NCI-H1092 (cell line): ENCODE measurements around the gene CPEB2.
"Not testable (repeated sequence)": the region's sequence is repeated elsewhere in the genome, so short reads cannot be mapped to it uniquely, and the experiment has no call there.

ENCODE experiments used
- DNase-seq: peaks from one replicate; lab custom pipeline; 2025; lab: John Stamatoyannopoulos, UW

Gene CPEB2

DNA sequence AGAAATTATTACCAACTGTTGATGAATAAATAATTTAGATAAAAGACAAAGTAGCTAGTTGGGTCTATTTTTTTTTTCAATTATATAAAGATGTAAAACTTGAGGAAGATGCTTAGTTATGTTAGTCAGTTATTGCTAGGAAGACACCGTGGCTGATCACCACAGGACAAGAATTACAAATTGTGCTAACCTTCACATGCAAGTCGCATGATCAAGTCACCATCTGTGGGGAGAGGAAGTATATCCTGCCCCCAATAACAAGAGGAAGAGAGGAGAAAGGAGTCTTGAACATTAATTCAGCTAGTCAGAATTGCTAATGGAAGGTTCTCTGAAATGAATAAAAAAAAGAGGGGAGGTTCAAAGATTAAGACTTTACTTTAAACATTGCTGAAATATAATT lies 52.3 kb downstream of the CPEB2 start:
- DNase-seq, result no peak

DNA sequence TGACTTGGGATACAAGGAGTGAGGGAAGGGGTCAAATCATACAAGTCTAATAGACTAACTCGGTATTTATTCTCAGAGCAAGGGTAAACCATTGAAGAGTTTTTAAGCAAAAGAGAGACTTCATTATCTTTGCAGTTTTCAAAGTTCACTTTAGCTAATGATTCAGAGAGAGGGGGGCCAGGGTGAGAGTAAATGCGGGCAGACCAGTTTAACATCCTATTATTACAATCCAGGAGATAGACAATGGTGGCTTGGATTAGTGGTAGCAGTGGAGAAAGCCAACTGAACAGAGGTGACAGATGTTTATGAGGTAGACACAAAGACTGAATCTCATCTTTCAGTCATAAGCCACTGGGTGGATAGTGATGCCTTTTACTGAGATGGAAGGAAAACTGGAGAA lies 57.9 kb downstream of the CPEB2 start:
- DNase-seq, result no peak

DNA sequence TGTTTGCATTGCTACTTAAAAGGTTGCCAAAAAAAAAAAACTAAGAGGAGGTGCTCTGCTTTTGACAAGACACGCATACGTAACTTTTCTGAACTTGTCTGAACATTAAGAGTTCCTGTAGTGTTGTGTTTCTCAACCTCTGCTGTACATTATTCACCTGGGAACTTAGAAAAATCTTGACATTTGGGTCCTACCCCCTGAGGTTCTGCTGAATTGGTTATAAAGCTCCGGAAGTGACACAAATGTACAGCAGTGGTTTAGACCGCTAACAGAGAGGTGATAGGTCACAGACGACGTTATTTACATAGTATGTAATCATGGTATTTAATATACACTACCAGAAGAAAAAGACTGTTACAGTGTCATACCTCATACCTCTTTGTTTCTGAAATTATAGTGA lies 61.1 kb downstream of the CPEB2 start:
- no peak for DNase-seq

DNA sequence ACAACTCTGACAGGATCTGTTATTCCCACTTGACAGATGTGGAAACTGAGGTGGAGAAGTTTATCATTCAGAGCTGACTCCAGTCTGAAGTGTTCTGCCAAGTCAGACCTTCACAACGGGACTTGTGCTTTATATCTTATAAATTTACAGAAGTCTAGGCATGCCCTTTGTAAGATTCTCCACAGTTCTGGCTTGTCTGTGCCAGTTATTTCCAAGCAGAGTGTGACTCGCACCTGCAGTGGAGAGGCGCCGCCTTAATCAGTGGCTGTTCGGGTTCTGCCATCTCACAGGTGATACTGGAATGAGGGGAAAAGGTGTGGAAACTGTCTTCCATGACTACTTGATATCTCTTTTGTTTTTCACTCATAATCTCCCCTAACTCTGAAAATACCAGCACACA lies 63.2 kb downstream of the CPEB2 start:
- no peak for DNase-seq

DNA sequence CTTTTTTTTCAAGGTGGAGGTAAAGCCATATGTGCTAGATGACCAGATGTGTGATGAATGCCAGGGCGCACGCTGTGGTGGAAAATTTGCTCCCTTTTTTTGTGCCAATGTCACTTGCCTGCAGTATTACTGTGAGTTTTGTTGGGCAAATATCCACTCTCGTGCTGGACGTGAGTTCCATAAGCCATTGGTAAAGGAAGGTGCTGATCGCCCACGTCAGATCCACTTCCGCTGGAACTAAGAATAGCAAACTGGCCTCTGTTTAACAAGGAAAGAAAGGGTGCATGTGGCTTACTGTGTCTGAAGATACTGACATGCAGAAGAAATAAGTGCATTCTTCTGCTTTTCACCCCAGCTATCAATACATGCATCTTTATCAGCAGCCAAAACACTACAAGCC lies 63.9 kb downstream of the CPEB2 start:
- no peak for DNase-seq

DNA sequence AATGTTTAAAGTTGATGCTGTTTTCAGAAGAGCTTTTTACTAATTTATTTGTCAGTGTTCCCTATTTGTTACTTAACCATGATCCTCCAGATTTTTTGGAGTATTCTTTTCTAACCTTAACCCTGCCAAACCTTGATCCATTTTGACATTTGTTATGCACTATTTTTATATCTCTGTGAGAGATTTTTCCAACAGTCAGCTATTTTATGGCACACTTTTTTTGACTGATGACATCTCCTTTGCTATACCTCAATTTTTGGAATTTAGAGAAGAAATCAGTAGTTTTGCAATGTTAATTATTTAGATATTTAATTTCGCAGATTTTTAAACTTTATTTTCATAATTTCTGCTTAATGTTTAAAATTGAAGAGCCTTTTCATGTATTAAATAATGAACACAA lies 66.0 kb downstream of the CPEB2 start:
- DNase-seq, result no peak

DNA sequence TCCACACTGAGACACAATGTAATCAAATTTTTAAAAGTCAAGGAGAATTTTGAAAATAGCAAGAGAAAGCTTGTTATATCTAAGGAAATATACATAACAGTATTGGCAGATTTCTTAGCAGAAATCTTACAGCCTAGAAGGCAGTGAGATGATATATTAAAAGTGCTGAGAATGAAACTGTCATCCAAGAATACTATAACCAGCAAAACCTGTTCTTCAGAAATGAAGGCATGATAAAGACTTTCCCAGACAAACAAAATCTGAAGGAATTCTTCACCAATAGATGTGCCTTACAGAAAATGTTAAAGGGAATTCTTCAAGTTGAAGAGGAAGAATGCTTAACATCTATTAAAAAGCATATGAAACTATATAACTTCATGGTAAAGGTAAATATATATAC lies 73.6 kb downstream of the CPEB2 start:
- no peak for DNase-seq

DNA sequence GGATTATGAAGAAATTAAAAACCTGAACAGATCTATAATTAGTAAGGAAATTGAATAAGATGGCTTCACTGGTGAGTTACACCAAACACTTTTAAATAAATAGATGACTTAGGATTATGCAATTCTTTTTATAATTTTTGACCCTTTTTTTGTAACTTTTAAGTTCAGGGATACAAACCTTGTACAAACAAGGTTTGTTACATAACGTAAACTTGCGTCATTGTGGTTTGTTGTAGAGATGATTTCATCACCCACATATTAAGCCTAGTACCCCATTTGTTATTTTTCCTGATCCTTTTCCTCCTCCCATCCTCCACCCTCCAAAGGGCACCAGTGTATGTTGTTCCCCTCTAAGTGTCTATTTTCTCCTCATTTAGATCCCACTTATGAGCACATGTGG lies 75.7 kb downstream of the CPEB2 start:
- DNase-seq, result no peak

DNA sequence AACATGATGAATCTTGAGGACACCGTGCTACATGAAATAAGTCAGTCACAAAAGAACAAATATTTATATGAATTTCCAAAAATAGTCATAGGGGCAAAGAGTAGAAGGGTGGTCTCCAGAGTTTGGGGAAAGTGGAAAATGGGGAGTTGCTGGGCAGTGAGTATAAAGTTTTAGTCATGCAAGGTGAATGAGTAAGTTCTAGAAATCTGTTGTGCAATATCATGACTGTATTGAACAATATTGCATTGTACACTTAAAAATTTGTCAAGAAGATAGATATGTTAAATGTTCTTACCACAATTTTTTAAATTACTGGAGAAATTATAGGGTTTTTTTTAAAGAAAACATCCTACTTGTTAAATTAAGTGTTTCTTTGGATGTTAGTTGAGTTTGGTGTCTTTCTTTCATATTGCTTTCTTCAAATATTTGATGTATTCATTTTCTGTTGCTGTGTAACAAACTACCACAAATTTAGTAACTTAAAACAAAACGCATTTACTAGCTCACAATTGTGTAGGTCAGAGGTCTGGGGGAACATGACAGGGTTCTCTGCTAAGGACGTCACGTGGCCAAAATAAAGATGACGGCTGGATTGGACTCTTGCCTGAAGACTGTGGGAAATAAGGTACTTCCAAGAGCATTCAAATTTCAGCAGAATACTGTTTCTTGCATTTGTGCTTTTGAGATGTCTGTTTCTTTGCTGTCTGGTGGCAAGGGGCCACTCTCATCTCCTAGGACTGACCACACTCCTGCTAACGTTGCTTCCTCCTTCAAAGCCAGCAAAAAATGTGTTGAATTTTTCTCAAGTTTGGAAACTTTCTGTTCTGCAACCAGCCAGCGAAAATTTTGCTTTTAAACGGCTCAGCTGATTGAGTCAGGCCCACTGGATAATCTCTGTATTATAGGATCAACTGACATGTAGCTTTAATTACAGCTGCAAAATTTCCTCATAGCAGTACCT lies 76.7 kb downstream of the CPEB2 start:
- DNase-seq, result no peak

DNA sequence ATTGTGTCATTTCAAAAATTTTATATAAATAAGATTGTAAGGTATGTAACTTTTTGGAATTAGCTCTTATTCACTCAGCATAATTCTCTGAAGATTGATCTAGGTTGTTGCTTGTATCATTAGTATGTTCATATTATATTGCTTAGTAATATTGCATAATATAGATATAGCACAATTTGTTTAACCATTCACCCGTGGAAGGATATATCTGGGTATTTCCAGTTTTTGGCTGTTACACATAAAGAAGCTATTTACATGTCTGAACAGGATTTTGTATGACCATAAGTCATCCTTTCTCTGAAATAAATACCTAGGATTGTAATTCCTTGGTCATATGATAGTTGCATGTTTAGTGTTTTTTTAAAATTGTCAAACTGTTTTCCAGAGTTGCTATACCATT lies 82.5 kb downstream of the CPEB2 start:
- DNase-seq, result no peak

DNA sequence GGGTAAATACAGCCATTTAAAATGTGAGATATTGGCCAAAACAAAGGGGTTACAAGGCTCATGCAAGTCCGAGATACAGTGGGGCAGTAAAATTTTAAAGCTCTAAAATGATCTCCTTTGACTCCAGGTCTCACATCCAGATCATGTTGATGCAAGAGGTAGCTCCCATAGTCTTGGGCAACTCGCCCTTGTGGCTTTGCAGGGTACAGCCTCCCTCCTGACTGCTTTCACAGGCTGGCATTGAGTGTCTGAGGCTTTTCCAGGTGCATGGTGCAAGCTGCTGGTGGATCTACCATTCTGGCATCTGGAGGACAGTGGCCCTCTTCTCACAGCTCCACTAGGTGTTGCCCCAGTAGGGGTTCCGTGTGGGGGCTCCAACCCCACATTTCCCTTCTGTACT lies 83.5 kb downstream of the CPEB2 start:
- not testable (repeated sequence) for DNase-seq

DNA sequence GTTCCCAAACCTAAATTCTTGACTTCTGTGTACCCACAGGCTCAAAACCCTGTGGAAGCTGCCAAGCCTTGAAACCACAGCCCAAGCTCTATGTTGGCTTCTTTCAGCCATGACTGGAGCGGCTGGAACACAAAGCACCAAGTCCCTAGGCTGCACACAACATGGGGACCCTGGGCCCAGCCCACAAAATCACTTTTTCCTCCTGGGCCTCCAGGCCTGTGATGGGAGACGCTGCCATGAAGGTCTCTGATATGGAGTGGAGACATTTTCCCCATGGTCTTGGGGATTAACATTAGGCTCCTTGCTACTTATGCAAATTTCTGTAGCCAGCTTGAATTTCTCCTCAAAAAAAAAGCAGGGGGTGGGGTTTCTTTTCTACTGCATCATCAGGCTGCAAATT lies 84.0 kb downstream of the CPEB2 start:
- not testable (repeated sequence) for DNase-seq

DNA sequence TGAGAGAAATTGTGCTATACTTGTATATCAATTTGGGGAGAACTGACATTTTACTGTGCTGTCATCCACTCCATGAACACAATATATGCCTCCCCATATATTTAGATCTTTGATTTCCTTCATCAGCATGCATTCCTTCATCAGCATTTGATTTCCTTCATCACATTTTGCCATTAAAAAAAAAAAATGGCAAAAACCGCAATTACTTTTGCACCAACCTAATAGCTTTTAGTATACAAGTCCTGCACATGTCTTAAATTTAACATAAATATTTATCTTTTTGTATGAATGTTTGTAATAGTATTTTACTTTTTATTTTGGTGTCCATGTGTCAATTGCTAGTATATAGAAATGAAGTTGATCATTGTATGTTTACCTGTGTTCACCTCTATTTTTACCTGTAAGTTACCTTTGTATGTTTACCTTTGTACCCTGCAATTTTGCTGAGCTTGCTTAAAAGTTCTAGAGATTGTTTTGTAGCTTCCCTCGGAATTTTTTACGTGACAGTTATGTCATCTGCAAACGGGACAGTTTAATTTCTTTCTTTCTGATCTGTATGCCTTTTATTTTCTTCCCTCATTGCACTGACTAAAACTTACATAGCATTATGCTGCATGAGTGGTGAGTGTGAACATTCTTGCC lies 86.2 kb downstream of the CPEB2 start:
- no peak for DNase-seq

DNA sequence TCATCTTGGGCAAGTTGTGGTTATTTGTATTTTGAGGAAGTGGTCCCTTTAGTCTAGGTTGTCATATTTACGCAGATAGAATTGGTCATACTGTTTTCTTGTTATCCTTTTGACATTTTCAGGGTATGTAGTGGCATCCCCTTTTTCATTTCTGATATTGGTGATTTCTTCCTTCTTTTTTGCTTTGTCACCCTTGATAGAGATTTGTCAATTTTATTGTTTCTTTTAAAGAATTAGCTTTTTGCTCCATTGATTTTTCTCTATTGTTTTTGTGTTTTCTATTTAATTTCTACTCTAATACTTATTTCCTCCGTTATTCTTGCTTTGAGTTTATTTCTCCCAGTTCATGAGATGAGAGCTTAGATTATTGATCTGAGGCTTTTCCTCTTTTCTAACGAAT lies 87.7 kb downstream of the CPEB2 start:
- no peak for DNase-seq

DNA sequence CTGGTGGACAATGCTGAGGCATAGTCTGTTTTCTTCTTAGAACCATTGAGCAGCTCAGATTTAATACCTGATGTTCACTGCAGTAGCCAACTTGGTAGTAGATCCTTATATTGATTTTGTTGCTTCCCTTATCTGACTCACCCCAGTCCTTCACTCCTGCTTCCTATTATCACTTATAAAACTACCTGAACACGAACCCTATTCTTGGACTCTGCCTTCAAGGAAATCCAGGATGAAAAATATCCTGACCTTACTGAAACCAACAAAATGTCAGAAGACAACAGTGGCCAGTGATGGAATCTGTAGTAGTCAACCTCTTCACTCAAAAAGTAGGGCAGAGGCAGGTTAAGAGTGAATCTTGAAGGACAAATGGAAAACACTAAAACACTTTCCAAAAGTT lies 98.1 kb downstream of the CPEB2 start:
- no peak for DNase-seq

DNA sequence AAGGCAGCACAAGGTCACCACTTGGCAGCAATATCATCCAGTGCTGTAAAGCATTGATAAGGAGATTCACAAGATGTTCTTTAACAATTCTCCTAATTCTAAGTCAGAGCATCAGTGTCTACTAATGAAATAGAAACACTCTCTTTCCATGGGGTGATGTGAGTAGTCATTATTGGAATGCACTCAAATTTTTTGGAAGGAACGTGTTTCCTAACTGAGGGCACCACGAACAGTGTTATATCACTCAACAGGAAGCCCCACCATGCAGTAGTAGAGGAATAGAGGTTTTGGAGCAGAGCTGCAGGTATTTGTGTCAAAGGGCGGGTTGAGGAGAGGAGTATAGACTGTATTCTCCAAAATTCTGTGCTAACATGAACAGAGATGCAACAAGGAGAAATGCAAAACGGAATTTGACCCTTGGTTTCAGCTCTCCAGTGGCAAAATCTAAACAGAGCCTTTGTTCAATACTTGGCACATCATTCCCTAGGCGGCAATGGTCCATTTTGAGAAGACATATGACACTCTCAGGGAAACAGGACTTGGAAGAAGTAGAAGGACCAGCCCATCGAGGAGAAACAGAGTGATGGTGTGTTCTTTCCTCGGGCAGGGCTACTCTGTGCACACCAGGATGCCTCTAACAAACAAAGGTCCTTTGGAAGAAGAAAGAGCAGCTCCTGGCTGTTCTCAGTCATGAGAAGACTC lies 98.9 kb downstream of the CPEB2 start:
- DNase-seq, result no peak

DNA sequence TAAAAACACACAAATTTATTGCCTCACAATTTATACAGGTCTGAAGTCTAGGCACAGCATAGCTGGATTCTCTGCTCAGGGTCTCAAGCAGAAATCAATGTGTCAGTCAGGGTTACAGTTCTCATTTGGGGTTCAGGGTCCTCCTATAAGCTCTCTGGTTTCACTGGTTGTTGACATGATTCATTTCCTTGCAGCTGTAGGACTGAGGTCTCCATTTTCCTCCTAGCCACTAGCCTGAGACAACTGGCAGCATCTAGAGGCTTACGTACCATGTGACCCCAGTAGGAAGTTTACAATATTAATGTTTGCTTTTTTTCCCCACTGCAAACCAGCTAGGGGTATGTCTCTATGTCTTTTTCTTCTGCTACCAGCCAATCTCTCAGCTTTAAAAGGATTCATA lies 102.5 kb downstream of the CPEB2 start:
- no peak for DNase-seq

DNA sequence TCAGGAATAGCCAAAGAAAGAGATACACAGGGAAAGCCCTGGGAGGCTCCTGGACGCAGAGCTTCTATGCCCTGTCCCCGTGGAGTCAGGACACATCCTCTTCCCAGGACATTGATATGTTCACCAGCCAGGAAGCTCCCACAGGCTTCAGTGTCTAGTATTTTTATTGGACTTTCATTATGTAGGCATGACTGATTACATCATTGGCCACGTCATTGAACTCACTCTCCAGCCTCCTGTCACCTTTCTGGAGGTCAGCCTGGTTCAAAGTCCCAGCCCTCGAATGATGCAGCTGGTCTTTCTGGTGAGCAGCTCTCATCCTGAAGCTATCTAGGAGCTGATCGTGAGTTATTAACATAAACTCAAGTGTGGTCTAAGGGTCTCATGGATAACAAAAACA lies 104.1 kb downstream of the CPEB2 start:
- DNase-seq, result no peak

DNA sequence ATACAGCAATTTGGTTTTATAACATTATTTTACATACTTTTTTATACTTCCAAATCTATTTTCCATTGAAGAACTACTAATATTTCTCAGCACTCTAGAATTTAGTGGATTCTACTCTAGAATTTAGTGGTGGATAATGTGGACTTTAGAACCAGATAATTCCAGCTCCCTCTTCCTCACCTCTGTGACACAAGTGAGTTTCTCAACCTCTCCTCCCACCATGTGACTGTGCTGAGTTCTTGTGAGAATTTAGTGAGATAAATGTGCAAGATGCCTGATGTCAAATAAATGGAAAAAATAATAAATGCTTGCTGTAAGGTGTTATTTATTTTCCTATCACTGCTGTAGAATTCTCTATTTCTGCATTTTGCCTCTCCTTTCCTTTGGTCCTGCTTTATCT lies 107.3 kb downstream of the CPEB2 start:
- no peak for DNase-seq

DNA sequence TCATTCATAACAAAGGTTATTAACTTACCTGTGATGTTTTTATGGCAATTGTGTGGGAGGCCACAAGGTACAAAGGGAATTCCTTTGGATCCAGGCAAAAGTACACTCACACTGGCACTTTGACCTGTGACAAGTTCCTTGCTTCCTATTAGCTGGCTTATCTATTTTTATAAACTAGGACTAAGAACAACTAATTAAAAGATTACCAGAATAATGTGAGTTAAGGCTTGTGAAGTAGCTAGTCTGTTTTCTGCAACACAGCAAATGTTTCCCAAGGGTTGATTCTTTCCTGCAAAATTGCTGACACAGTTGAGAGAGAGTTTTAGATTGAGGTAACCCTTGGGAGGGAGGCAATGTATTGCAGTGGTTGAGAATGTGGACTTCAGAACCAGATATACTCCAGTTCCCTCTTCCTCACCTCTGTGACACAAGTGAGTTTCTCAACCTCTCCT lies 107.9 kb downstream of the CPEB2 start:
- no peak for DNase-seq

DNA sequence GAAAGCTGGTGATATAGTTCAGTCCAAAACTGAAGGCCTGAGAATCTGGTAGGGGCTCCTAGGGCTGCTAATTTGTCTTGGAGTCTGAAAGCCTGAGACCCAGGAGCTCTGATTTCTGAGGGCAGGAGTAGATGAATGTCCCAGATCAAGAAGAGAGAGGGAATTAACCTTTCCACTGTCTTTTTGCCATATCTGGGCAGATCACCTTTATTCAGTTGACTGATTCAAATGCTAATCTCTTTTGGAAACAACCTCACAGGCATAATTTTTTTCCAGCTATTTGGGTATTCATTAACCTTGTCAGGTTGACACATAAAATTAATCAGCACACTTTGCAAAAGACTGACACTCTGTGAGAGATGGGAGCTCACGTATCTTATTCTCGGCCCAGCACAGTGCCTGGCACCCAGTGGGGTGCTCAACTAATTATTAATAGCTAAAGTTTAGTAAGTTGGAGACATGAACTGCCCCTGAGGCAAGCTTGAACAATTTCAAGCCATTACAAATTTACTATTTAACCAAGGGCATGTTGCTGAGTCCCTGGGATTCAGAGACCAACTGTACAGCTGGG lies 114.3 kb downstream of the CPEB2 start:
- DNase-seq, result no peak

DNA sequence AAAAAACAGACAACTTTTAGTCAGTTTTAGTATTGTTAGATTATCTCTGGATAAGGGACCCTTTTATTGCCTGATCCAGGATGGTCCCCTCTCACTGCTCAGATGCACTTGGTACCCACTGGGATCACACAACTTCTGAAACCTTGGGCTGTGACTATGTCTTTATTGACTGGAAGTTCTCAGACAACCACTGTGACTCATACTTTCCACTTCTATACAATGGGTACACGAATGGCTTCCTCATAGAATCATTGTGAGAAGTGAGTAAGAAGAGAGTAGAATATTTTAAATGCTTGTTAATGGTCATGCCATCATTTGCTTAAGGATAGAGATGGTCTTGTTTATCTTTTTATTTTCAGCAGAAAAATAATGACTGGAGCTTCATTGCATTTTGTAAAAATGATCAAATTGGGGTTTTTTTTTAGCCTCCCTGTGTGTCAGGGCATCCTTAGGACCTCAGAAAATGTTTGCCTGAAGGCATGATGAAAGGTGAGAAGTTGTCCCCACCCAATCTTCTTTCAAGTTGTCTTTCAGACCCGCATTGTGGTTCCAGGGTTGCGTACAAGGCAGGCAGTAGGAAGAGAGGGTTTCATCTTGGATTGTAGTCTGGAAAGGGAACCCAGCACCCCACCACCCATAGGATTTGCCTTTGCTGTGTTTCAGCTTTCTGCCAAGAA lies 115.1 kb downstream of the CPEB2 start:
- DNase-seq, result no peak
